Neural cell (in vitro differentiated cells): Measurements from ENCODE around the gene VWF.

Source experiments
- EZH2 ChIP-seq: fragments of 200-600, 300-800 bp; shearing (Covaris generic), sonication (generic); IDR thresholded peaks from 2 replicates; pipeline ENCODE4 v1.6.1; 2014; ENCODE audit warnings: antibody characterized with exemption, low read length, borderline replicate concordance, mild to moderate bottlenecking; ENCODE audit not compliant: insufficient read depth, poor library complexity, severe bottlenecking
- POLR2AphosphoS5 ChIP-seq: IDR thresholded peaks from 2 replicates; pipeline ENCODE4 v1.6.1; 2012
- SMC3 ChIP-seq: fragments of 450-650 bp; conservative IDR thresholded peaks from 2 replicates; pipeline ENCODE4 v1.6.1; 2014; ENCODE audit warnings: antibody characterized with exemption, mild to moderate bottlenecking, moderate library complexity; ENCODE audit not compliant: poor library complexity
- TAF1 ChIP-seq: IDR thresholded peaks from 2 replicates; pipeline ENCODE4 v1.6.1; 2012; ENCODE audit warnings: low read depth
- TF ChIP-seq, protein P1 (sequence below): fragments of 450-650 bp; IDR thresholded peaks from 2 replicates; pipeline ENCODE4 v1.5.1; 2014; ENCODE audit warnings: antibody characterized with exemption, mild to moderate bottlenecking, moderate library complexity; ENCODE audit not compliant: poor library complexity, severe bottlenecking

DNA sequence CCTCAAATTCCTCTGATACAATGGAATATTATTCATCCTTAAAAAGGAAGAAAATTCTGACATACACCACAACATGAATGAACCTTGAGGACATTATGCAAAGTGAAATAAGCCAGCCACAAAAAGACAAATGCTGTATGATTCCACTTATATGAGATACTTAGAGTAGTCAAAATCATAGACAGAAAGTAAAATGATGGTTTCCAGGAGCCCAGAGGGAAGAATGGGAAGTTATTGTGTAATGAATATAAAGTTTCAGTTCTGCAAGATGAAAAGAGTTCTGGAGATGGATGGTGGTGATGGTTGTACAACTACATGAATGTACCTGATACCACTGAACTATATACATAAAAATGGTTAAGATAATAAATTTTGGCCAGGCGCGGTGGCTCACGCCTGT lies 18.3 kb downstream of the VWF start:
- no peak for TF ChIP-seq POLR2AphosphoS5
- TF ChIP-seq, protein P1, sequence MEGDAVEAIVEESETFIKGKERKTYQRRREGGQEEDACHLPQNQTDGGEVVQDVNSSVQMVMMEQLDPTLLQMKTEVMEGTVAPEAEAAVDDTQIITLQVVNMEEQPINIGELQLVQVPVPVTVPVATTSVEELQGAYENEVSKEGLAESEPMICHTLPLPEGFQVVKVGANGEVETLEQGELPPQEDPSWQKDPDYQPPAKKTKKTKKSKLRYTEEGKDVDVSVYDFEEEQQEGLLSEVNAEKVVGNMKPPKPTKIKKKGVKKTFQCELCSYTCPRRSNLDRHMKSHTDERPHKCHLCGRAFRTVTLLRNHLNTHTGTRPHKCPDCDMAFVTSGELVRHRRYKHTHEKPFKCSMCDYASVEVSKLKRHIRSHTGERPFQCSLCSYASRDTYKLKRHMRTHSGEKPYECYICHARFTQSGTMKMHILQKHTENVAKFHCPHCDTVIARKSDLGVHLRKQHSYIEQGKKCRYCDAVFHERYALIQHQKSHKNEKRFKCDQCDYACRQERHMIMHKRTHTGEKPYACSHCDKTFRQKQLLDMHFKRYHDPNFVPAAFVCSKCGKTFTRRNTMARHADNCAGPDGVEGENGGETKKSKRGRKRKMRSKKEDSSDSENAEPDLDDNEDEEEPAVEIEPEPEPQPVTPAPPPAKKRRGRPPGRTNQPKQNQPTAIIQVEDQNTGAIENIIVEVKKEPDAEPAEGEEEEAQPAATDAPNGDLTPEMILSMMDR = no peak
- TF ChIP-seq SMC3 = no peak
- no peak for TF ChIP-seq EZH2
- TF ChIP-seq TAF1 = no peak
